HG03520 (cell line): Measurements from ENCODE around the gene ZNF284.

Experiments used
- ATAC-seq: cut with Tn5 transposase; IDR thresholded peaks from one replicate; pipeline ENCODE4 v1.9.1; 2021; ENCODE audit warnings: mild to moderate bottlenecking, moderate library complexity; ENCODE audit not compliant: unreplicated experiment

ZNF284 gene

DNA sequence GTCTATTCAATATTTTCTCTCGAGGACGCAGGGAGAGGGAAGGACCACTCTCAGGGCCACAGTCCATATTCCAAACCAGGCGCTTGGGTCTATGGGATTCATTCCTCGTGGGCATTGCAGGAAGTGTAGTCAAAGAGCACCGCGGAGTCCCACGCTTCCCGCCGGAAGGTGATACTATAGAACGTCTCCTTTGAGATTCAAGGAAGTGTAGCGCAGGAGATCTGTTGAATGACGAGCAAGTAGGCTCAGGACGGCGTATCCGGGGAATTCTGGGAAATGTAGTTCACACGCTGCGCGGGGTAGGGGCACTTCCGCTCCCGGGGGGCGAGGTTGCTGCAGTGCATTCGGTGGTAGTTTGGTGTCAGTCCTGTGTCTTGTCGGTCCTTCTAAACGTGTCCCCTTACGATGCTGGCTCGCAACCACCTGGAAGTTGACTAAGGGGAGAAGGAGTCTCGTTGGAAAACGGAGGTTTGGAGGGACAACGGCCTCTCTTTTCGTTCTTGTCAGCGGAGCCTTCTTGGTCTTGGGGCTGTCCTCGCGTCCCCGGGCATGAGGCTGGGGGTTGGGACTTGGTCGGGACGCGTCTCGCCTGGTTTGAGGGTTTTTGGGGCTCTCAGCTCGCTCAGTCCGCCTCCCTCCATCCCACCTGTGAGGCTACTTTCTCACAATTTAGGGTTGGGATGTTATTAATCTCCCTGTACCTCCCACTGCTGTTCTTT, at the start of gene ZNF284:
Gene ZNF284, plus strand, starts transcription at position 336 of the 719 bp plus-strand sequence. CDS start 4,231 bp downstream, outside the sequence.
- ATAC-seq, result peak; percentile 77

GRCh38 chr19:44024900-44025216, 47.1 kb upstream of the ZNF284 start:
- no peak for ATAC-seq

DNA sequence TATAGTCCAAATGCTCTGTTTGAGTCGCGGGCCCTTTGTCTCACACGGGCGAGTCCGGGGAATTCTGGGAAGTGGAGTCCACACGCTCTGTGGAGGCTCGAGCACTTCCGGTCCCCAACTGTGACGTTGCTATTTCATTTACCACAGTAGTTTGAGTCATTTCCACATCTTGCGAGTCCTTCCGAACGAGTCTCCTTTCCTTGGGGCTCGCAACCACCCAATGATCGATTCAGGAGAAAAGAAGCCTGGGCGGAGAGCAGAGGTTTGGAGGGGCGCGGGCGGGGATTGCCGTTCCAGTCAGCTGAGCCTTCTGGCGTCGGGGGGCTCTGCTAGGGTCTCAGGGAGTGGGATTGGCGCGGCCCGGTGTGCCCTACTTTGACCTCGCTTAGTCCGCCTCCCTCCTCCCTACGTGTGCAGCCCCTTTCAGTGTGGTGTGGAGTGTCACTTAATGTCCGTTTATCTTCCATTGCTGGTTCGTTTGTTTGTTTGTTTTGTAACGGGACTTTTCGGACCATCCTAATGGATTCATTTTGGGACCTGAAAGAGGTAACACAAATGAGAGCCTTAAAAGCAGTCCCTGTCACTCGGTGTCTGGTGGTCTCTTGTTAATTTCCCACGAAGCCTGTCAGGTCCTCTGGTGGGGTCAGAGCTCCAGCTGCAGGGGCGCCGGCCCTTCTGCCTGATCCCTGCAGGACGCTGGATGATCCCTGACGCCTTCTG, 46.6 kb upstream of the ZNF284 start, which contains the start of gene ZNF222:
Gene ZNF222, plus strand, starts transcription at position 163 of the 720 bp plus-strand sequence. Its CDS starts 58 bp downstream, at position 221.
- peak; percentile 84 for ATAC-seq

DNA sequence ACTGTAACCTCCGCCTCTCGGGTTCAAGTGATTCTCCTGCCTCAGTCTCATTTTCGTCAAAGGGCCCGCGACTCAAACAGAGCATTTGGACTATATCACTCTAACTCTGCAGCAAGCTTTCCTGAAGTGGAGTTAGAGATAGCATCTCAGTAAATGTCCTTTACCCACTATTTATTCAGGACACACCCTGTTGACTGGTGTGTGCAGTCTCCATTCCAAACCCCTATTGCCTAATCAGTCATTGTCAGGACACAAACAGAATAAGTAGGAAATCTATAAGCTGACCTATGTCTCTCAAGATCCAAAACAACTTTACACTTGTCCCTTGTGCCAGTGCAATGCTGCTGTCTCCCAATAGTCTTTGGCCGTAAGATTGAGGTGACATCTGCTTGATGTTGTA, 45.3 kb upstream of the ZNF284 start:
- no peak for ATAC-seq

GRCh38 chr19:44032001-44032610, 39.9 kb upstream of the ZNF284 start:
- no peak for ATAC-seq

DNA sequence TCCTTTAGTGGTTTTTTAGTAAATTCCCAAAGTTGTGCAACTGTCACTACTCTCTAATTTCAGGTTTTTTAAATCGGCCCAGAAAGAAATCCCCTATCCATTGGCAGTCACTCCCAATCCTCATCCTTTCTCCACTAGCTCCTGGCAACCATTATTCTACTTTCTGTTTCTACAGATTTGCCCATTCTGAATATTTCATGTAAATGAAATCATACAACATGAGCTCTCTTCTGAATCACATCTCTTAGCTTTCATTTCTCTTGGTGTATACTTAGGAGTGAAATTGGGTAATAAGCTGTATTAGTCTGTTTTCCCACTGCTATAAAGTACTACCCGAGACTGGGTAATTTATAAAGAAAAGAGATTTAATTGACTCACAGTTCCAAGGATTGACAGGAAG, 29.8 kb upstream of the ZNF284 start:
- no peak for ATAC-seq

DNA sequence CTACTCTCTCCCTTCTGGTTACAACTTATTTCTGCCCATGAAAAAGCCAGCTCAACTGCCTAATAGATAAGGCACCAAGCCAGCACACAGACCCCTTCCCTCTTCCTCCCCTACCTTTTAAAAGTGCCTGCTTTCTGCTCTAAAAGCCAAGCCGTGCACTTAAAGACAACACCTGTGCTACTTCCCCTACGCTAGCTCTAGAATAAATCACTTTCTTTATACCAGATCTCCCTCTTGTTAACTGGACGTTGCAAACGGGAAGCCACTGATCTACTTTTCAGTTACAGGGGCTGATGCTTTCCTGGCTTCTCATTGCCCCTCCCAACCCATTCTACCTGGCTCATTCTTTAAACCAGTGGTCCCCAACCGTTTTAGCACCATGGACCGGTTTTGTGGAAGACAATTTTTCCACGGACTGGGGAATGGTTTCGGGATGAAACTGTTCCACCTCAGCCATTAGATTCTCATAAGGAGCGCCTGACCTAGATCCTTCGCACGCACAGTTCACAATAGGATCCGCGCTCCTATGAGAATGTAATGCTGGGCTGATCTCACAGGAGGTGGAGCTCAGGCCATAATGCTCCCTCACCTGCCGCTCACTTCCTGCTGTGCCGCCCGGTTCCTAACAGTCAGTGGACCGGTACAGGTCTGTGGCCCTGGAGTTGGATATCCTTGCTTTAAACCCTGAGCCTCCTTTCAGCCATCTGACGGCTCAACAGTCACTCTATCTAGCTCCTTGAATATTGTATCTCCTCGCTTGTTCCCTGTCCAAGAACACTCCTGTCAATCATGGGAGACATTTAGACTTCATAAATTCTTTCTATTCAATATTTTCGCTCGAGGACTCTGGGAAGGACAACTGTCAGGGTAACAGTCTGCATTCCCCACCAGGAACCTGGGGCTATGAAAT, 21.0 kb upstream of the ZNF284 start:
- ATAC-seq, result no peak

DNA sequence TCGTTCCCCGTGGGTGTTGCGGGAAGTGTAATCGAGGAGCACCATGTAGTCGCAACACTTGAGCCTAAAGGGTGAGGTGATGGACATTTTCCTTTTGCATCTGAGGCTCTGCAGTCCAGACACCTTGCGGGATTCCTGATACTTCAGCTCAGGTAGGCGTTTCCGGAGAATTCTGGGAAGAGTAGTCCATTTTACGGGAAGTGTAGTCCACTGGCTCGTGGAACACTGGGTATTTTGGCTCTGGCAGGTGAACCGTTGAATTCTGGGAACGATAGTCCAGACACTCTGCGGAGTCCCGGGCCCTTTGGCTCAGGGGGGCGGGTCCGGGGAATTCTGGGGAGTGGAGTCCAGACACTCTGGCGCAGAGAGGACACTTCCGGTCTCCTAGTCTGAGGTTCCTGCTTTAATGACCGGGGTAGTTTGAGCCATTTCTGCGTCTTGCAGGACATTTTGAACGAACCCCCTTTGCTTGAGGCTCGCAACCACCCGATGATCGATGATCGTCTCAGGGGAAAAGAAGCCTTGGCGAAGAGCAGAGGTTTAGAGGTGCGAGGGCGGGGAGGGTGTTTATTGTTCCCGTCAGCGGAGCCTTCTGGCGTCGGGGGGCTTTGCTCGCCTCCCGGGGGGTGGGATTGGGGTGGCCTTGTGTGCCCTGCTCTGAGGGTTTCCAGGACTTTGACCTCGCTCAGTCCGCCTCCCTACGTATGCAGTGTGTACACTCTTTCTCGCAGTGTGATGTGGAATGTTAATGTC, 20.1 kb upstream of the ZNF284 start, which contains the start of gene ZNF223:
Gene ZNF223, plus strand, starts transcription at position 387 of the 753 bp plus-strand sequence. CDS start 3,141 bp downstream, outside the sequence.
- no peak for ATAC-seq

GRCh38 chr19:44055870-44056269, 16.1 kb upstream of the ZNF284 start:
- no peak for ATAC-seq

DNA sequence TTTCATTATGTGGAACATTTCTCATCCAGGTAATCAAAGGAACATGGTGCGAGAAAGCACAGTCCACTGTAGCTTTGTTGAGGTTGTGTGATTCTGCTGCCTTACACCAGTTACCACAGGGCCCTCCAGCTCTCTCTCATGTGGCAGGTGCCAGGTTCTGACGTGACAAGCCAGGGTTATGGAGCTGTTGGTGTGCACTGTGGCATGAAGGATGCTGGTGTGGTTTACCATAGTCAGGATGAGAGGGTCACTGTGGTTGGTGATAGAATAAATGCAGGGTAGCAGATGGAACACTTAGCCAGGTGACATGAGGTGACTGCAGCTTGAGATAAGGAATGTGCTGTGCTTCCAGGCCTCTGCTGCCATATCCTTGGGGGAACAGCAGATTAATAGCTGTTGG, 12.7 kb upstream of the ZNF284 start:
- no peak for ATAC-seq

DNA sequence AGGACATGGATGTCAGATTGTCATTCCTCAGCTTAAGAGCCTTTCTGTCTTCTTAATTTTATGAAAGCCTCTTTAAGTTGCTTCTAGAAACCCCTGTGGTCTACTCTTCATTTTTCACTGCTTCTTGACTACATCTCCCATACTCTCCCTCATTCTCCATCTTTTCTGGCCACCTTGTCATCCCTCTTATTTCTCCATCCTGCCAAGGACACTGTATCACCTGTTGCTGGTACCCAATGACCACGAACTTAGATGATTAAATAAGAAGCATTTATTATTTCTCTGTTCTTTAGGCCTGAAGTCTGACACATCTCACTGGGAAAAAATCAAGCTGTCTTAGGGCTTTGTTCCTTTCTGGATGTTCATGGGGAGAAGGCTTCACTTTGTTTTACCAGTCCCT, 10.9 kb upstream of the ZNF284 start:
- ATAC-seq, result no peak

GRCh38 chr19:44066305-44066704, 5.7 kb upstream of the ZNF284 start:
- no peak for ATAC-seq

DNA sequence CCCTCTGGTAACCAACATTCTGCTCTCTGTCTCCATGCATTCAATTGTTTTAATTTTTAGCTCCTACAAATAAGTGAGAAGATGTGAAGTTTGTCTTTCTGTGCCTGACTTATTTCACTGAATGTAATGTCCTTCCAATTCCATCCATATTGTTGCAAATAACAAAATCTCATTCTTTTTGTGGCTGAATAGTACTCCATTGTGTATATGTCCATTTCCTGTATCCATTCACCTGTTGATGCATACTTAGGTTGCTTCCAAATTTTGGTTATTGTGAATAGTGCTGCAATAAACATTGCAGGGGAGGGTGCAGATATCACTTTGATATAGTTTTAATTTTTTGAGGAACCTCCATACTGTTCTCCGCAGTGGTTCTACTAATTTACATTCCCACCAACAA, 2.5 kb upstream of the ZNF284 start:
- ATAC-seq, result no peak

- no peak for ATAC-seq
Measured at GRCh38 chr19:44072543-44073401, 813 bp downstream of the ZNF284 start.

- ATAC-seq, result no peak
Measured at GRCh38 chr19:44076325-44076724, 4.4 kb downstream of the ZNF284 start.

- no peak for ATAC-seq
Measured at GRCh38 chr19:44092108-44092507, 20.1 kb downstream of the ZNF284 start.

DNA sequence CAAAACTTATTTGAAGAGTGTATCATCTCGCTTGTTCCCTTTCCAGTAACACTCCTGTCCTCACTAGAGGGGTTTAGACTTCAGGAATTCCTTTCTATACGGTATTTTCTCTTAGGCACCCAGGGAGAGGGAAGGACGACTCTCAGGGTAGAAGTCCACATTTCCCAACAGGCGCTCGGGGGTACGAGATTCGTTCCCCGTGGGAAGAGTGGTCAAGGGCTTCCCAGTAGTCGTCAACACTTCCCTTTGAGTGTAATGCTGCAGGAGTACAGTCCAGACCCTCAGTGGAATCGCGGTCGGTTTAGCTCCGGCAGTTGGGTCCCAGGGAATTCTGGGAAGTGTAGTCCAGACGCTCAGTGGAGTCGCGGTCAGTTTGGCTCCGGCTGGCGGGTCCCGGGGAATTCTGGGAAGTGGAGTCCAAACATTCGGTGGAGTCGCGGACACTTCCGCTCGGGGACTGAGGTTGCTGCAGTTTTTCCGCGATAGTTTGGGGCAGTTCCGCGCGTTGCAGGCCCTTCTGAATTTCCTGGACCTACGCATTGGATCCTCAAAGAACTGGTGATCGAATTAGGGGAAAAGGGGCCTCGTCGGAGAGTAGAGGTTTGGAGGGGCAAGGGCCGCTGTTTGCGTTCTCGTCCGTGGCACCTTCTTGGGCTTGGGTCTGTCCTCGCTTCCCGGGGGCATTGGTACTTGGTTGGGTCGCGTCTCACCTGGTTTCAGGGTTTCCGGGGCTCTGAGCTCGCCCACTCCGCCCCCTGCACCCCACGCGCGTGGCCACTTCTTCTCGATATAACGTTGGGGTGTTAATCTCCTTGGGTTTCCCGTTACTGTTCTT, 22.2 kb downstream of the ZNF284 start, which contains the start of gene ZNF224:
Gene ZNF224, plus strand, starts transcription at position 431 of the 835 bp plus-strand sequence. CDS start 3,513 bp downstream, outside the sequence.
- ATAC-seq, result peak; percentile 76

GRCh38 chr19:44107751-44108150, 35.8 kb downstream of the ZNF284 start:
- ATAC-seq, result no peak
